NCI-H2227 (cell line): ENCODE measurements around the gene CC2D2A.
"Not testable (repeated sequence)": the region's sequence is repeated elsewhere in the genome, so short reads cannot be mapped to it uniquely, and the experiment has no call there.

Source experiments
- DNase-seq: peaks from one replicate; lab custom pipeline; 2025; ENCODE audit not compliant: unreplicated experiment; lab: John Stamatoyannopoulos, UW

Gene CC2D2A

DNA sequence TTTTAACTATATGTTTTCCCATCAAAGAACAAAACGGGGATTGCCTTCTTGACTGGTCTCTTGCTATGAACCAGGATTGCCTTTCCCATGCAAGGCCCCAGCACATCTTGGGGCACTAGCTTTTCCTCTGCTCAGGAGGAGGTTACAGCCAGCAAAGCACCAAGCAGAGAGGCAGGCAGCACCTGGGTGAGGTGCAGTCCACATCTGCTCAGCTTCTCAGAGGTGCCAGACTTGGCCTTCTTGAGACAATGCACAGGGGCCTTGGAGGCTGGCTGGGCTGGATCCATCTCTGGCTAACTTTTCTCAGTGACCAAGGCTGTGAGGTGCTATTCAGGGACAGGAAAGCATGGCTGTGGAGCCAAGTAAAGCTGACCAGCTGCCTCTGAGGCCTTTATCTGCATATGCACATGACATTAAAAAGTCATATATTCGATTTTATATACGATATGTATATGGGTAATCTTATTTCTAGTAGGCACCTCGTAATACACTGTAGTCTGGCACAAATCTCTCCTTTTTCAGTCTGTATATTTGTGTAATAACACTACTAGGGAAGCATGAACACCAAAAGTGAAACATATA lies 86.9 kb downstream of the CC2D2A start:
- no peak for DNase-seq

DNA sequence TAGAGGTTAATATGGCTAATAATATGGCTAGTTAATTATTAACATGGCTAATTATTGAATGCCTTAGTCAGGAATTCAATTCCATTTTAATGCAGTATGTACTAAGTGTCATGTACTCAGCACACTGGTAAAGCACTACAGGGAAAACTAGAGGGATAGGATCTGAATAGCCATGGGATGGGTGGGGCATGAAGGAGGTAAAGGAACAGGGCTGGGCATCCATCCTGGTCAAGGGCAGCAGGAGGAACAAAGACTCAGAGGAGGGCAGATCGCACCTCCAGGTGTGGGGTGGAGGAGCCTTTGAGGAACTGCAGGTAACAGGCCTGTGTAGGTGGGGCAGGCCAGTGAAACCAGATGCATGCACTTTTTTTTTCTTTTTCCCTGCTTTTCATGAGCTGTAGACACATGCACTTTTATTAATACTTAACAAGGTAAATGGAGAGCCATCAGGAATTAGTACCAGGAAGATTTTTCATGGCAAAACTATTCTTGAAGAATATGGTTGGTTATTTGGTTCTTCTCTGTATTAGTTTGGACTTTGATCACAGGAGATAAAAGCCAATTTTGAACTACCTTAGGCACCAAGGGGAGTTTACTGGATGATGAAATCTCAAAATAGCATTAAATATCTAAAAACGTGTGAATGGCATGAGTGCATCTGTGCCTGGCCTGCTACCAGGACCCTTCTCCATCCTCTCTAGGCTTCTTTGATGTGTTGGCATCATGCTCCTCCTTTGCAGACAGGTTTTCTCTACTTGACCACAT lies 88.3 kb downstream of the CC2D2A start:
- DNase-seq: no peak

DNA sequence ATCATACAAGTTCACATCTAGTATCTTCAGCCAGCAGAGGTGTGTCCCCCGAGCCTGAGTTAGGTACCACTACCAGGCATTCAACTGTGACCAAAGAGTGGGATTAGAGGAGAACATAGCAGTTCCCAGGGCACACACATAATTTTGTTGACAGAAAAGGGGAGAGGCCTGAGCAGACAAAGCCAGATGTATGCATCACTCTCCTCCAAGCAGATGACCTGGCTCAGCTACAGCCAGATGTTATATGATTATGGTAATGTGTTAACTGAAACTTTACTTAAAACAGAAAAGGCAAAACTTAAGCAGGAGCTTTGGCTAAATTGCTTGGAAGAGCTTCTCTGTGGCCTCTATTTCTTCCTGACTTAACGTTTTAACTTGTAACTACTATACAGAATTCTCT lies 88.9 kb downstream of the CC2D2A start:
- no peak for DNase-seq

DNA sequence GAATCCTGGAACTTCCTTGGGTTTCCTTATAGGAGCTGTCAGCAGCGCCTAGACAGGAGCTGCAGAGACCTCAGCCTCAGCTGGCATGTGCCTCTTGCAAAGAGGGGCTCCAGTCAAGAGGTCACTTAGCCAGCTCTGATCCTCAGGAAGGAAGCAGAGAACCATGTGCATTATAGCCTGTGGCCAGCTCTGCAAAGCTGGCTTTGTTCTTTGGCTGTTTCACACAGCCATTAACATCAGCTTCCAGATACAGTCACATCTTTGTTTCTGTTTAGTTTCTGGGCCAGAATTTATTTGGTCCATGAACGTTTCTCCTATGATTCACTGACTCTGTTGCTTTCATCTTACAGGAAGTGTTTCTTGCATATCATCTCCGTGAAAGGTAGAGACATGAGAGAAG lies 92.4 kb downstream of the CC2D2A start:
- DNase-seq: no peak

DNA sequence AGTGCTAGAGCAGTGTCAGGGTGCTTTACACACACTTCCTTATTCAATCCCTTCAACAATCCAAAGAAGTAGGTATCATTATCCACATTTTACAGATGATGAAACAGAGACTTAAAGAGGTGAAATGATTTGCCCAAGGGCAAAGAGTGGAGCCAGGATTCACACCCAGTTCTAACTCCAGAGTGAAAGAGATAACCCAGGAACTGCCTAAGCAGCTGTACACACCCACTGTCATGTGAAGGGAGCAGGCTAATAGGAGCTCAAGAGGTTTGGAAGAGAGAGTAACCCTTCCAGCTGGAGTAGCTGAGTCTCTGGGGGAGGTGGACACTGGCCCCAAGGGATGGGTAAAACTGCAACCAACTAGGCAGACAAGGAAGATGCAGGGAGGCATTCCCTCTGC lies 92.9 kb downstream of the CC2D2A start:
- no peak for DNase-seq

DNA sequence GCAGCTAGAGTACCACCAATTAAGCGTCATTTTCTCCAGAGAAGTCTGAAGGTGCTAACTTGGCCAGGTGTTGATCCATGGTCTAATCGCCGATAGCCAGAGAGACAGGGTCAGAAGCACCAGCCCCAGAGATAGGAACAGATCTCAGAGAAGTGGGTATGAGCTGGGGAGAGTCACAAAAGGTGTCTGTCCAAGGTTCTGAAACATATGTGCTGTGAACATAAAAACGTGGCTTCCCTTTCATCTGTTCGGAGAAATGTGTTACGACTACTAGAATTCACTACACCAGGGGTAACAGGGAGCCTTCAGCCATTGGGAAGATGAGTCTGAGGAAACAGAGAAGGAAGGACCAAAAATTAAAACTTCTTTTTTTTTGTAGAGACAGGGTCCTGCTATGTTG lies 94.2 kb downstream of the CC2D2A start:
- DNase-seq: no peak

DNA sequence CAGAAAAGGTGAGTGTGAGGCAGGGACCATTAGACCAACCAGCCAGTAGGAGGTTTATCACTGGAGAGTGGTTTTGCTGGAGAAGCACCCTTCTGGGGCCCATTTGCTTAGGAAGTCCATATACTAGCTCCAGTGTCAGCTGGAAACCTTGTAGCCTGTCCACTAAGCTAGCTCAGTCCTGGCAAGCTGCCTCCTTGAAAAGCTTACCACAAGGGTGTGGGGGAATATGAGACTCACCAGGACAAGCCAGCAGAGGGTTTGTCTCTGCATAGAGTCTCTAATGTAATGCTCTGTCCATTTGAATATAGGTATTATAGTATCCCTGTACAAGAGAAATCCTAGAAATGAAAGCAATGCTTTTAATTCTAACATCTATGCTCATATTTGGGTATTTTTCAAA lies 99.1 kb downstream of the CC2D2A start:
- DNase-seq: no peak

DNA sequence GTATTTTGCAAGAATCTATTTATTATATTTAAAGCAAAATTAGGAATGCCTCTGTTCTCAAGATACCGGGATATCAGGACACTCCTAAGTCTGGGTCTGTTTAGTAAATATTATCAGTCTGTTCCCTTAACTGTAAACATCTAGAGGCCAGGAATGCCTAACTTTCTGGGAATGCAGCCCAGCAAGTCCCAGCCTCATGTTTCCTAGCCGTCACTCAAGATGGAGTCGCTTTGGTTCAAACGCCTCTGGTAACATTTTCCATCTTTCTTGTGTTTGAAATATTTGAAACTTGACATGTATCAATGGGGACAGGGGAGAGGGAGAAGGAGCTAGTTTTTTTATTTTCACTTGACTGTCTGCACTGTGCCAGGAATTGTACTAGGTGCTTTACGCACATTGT lies 100.1 kb downstream of the CC2D2A start:
- DNase-seq: no peak

DNA sequence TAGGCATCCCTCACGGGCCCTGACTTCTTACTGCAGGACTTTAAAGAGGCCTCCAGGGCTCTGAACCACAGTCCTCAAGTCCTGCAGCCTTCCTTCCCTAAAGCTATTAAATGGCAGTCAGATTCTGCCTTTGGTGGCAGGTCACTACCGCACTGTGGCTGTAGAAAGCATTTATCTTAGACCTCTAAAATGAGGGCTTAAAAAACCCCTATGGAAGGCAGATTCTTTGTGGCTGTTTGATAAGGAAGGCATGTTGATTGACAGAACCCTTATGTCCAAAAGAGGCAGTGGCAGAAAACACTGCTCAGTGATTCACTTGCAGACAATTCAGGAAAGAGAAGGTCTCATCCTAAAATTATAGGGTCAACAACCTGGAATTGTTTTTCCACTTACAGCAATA lies 106.3 kb downstream of the CC2D2A start:
- no peak for DNase-seq

DNA sequence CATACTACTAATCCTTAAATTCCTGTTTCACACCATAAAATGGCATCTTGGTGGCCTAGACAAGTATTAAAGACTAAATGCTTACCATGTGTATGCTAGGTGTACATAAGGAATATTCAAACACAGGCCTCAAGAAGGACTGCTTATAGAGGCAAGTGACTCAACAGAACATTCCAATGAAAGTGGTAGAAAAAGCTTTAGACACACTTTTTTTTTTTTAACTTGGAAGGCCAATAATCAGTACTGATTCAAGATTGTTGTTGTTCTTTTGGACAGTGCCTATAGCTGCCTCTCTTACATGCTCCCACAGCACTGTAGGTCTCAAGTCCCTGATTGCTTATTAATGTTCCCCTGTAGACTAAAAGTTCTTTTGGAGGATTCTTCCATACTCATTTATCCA lies 107.8 kb downstream of the CC2D2A start:
- no peak for DNase-seq

DNA sequence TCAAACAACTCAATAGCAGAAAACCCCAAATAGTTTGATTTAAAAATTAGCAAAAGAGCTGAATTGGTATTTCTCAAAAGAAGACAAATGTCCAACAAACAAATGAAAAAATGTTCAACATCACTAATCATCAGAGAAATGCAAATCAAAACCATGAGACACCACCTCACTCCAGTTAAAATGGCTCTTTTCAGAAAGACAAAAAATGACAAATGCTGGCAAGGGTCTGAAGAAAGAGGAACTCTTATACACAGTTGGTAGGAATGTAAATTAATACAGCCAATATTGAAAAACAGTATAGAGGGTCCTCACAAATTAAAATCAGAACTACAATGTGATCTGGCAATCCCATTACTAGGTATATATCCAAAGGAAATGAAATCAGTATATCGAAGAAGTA lies 115.1 kb downstream of the CC2D2A start:
- DNase-seq: no peak

DNA sequence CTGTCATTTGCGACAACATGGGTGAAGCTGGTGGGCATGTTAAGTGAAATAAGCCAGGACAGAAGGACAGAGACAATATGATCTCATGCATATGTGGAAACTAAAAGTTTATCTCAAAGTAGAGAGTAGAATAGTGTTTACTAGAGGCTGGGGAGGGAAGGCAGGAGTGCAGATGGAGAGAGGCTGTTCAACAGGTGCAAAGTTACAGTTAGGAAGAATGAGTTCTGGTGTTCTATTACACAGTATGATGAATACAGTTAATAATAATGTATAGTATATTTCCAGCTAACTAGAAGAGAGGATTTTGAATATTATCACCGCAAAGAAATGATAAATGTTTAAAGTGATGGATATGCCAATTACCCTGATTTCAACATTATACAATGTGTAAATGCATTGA lies 115.6 kb downstream of the CC2D2A start:
- no peak for DNase-seq

DNA sequence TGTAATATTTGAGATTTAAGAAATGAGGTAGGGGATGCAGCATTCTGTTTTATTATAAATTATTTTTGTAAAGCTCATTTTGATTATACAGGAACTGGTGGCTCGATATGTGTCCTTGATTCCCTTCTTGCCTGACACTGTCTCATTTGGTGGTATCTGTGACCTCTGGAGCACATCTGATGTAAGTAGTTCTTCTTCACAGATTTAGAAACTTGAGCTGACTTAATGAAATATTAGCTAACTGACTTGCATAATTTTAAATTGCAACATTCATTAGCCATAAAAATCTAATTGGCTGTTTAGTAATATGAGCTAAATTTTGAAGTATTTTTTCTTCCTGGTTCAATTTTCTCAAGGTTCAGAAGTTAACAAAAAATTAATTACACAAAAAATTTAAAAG lies 116.4 kb downstream of the CC2D2A start:
- DNase-seq: no peak

DNA sequence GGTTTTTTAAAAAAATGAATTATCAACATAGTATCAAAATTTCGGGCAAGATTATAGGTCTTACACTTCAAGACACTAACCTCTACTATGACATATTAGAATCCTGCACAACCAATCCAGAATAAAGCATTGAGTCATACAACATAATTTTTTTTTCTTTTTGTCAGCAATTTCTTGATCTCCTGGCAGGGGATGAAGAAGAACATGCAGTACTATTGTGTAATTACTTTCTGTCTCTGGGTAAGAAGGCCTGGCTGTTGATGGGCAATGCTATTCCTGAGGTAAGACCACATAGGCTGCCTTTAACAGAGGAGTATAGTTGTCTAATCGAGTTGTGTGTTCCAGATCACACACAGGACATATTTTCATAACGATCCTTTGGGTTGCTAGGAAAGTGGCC lies 118.0 kb downstream of the CC2D2A start:
- DNase-seq: no peak

DNA sequence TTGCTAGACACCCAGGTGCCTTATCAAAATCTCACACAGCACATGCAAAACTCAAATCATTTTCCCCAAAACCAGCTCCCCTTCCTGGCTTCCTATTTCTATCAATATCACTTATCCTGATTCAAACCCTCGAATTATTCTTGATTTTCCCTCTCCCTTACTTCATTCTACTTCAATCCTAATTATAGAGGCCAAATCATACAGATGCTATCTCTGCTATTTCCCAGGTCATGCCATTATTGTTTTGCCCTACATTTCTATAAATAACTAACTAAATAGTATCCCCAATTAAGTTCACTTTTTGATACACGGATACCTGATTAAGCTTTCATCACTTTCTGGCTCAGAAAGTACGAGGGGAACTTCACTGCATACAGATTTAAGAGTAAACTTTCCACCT lies 123.1 kb downstream of the CC2D2A start:
- DNase-seq: no peak

DNA sequence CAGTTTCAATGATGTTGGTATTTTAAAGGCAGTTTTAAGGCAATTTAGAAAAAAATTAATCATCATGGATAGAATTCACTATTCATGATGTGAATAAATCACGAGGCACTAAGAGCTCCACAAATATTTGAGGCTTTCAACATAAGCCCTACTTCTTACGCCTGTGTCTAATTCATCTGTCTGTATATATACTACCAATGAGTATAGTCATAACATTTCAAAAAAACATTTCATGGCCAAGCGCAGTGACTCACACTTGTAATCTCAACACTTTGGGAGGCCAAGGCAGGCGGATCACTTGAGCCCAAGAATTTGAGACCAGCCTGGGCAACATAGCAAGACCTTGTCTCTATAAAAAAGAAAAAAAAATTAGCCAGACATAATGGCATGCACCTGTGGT lies 129.0 kb downstream of the CC2D2A start:
- no peak for DNase-seq

DNA sequence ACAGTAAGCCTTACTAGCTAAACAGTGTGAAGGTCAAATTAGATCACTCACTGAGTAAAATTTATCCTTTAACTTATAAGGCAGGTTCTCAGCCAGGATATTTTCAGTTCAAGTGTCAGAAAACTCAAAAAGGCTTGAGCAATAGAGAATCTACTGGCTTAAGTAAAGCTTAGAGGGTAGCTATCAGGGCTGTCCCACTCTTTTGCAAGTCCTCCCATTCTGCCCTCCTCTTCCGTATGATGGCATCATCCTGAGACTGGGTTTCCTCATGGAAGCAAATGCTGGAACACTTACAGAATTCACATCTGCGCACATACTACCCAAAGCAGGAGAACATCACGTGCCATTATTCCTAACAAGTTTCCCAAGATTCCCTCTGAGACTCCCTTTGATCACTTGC lies 130.5 kb downstream of the CC2D2A start:
- DNase-seq: no peak

DNA sequence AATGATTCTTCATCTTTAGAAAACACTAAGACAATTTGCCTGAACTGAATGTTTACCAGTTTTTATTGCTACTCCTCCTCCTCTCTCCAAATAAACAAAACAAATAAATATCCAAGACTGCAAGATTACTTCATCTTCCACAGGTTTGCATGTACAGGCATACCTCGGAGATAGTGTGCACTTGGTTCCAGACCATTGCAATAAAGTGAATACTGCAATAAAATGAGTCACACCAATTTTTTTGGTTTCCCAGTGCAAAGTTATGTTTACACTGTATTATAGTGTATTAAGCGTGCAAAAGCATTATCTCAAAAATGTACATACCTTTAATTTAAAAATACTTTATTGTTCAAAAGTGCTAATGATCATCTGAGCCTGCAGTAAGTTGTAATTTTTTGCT lies 132.2 kb downstream of the CC2D2A start:
- no peak for DNase-seq

DNA sequence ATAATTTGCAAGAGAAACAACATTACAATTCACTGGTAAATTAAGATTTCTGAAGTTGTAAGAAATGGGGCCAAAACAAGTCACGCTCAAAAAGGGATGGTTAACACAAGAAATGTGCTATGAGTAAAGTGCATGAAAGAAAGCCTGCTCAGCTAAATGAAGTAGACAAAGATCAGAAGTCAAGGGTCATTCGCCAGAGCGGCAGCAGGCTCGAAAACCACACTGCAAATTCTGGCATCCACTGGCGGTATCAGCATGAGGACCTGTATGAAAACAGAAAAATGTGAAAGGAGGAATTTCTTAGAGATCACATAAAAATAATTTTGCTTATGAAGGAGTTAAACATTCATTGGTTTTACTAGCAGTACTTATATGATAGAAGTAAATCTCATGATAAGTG lies 135.9 kb downstream of the CC2D2A start:
- no peak for DNase-seq

DNA sequence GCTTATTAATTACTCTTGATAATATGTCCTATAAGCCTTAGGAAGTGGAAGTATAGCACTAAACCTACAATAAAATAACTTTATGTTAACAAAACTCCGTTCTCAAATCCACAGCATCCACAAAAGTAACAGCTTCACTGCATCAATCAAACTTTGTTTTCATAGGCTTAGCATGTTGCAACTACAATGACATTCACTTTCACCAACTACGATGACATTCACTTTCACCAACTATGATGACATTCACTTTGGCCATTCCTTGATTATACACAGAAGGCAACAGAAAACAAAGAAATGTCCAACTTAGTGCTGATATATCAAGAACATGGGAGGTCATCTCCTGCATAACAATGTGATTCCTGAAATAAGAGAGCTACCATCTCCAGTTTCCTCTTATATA lies 141.2 kb downstream of the CC2D2A start:
- DNase-seq: no peak

DNA sequence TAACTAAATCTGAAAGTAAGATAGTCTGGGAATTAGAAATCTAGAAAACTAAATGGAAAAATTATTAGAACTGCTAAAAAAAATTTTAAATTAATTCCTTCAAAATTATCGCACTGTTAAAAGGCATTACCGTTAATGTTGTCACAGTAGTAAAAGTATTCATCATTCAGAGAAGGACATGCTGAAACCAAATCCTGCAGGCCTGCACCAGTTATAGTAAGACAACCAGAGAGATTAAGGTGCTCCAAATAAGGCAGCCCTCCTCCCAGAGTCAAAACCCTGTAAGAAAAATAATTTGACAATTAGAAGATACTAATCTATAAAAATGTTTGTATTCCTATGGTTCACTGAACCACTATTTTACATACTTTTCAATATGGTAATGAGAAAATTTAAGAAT lies 142.5 kb downstream of the CC2D2A start:
- DNase-seq: no peak

DNA sequence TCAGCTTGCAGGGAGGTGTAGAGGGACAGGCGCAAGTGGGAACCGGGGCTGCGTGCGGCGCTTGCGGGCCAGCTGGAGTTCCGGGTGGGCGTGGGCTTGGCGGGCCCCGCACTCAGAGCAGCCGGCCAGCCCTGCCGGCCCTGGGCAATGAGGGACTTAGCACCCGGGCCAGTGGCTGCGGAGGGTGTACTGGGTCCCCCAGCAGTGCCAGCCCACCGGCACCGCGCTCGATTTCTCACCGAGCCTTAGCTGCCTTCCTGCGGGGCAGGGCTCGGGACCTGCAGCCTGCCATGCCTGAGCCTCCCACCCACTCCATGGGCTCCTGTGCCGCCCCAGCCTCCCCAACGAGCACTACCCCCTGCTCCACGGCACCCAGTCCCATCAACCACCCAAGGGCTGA lies 145.2 kb downstream of the CC2D2A start:
- not testable (repeated sequence) for DNase-seq

DNA sequence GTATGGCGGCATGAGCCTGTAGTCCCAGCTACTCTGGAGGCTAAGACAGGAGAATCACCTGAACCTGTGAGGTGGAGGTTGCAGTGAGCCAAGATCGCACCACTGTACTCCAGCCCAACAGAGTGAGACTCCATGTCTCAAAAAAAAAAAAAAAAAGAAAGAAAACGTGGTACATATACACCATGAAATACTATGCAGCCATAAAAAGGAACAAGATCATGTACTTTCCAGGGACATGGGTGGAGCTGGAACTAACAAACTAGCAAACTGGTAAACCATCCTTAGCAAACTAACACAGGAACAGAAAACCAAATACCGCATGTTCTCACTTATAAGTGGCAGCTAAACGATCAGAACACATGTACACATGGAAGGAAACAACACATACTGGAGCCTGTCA lies 147.7 kb downstream of the CC2D2A start:
- DNase-seq: not testable (repeated sequence)
